Right lobe of liver (tissue), 4 donors: ENCODE data around the gene RFX3.

Experiments used
- CTCF ChIP-seq, 4 donors: fragments of 200-600 bp in 3 of 4; fragments of 450-650 bp in 1 of 4; IDR thresholded peaks; one replicate each; pipeline versions ENCODE4 v1.5.1 to v1.8.0; 2016 to 2022; ENCODE audit warnings: antibody characterized with exemption in 4 of 4, mild to moderate bottlenecking in 2 of 4
- POLR2A ChIP-seq: fragments of 450-650 bp; IDR thresholded peaks from one replicate; pipeline ENCODE4 v1.6.1; 2017; ENCODE audit warnings: antibody characterized with exemption, mild to moderate bottlenecking
- donor health status: DM: no; HTN: no; CAD: no.
- donor health status: DM: no; HTN: no; CAD: no.
- donor health status: DM: no; HTN: yes; CAD: no.

DNA sequence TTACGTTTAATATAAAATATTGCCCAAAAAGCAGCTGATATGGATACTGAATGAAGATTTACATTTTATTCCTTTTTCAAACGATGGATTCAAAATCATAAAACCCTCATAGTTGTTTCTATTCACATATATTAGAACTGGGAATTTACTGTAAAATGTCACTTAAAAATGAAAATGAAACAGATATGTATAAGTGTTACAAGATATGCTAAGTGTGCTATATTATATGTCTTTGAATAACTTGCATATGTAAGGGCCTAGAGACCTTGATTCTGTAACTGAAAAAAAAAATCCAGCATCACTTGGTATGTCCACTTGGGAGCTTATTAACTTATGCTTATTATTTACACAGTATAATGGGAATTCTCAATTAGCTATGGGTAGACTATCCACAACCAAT is 43.2 kb downstream of the RFX3 start:
- no peak for TF ChIP-seq CTCF (IDR thresholded peaks at IDR 0.05)
- no peak for TF ChIP-seq POLR2A
